ENCODE data around the gene RTL1. TPM values are rescaled to one million over a fixed set of nuclear protein-coding genes. Genes with fewer than 3 reads are reported as not detected.
A peak's percentile ranks its signal among the peaks of the same experiment; 100 is the strongest.

The RTL1 gene
- total RNA-seq: not detected

- DNase-seq (ENCODE audit: low read depth in 2 of 3, low spot score in 2 of 3): no peak
These were observed at the start of gene RTL1 for GRCh38 chr14:100903672-100904185. TSS of gene RTL1 (minus strand) at chr14:100903722. CDS start at chr14:100884788, 18,934 bp downstream.

- no peak for DNase-seq (ENCODE audit: low read depth in 2 of 3, low spot score in 2 of 3)
These were observed 46.5 kb upstream of the RTL1 start for GRCh38 chr14:100950024-100950423.

GRCh38 chr14:100944052-100944451, 40.5 kb upstream of the RTL1 start:
- peak in 1 of 3 donors; percentile 0 for DNase-seq (ENCODE audit: low read depth in 2 of 3, low spot score in 2 of 3)

GRCh38 chr14:100930270-100930669, 26.7 kb upstream of the RTL1 start:
- no peak for DNase-seq (ENCODE audit: low read depth in 2 of 3, low spot score in 2 of 3)

GRCh38 chr14:100915560-100915959, 12.0 kb upstream of the RTL1 start:
- no peak for DNase-seq (ENCODE audit: low read depth in 2 of 3, low spot score in 2 of 3)

- DNase-seq (ENCODE audit: low read depth in 2 of 3, low spot score in 2 of 3): no peak
These were observed 11.1 kb upstream of the RTL1 start for GRCh38 chr14:100914597-100915021.

GRCh38 chr14:100911665-100912316, 8.3 kb upstream of the RTL1 start:
- DNase-seq (ENCODE audit: low read depth in 2 of 3, low spot score in 2 of 3): no peak

- no peak for DNase-seq (ENCODE audit: low read depth in 2 of 3, low spot score in 2 of 3)
These were observed 7.6 kb upstream of the RTL1 start for GRCh38 chr14:100910888-100911664.

- DNase-seq (ENCODE audit: low read depth in 2 of 3, low spot score in 2 of 3): no peak
These were observed 5.9 kb upstream of the RTL1 start for GRCh38 chr14:100909439-100909838.

GRCh38 chr14:100907240-100907639, 3.7 kb upstream of the RTL1 start:
- DNase-seq (ENCODE audit: low read depth in 2 of 3, low spot score in 2 of 3): no peak

- peak in 1 of 3 donors; percentile 29 for DNase-seq (ENCODE audit: low read depth in 2 of 3, low spot score in 2 of 3)
These were observed 2.9 kb upstream of the RTL1 start for GRCh38 chr14:100906420-100906819.

GRCh38 chr14:100905166-100905565, 1.6 kb upstream of the RTL1 start:
- no peak for DNase-seq (ENCODE audit: low read depth in 2 of 3, low spot score in 2 of 3)

- DNase-seq (ENCODE audit: low read depth in 2 of 3, low spot score in 2 of 3): peak in 2 of 3 donors; percentile 55 to 77
These were observed 975 bp upstream of the RTL1 start for GRCh38 chr14:100904307-100905087.

- DNase-seq (ENCODE audit: low read depth in 2 of 3, low spot score in 2 of 3): no peak
These were observed 421 bp downstream of the RTL1 start for GRCh38 chr14:100903134-100903468.

GRCh38 chr14:100902295-100903133, 1.0 kb downstream of the RTL1 start:
- DNase-seq (ENCODE audit: low read depth in 2 of 3, low spot score in 2 of 3): no peak

- no peak for DNase-seq (ENCODE audit: low read depth in 2 of 3, low spot score in 2 of 3)
These were observed 1.9 kb downstream of the RTL1 start for GRCh38 chr14:100901391-100902183.

- peak in 2 of 3 donors; percentile 30 to 53 for DNase-seq (ENCODE audit: low read depth in 2 of 3, low spot score in 2 of 3)
These were observed 2.6 kb downstream of the RTL1 start for GRCh38 chr14:100900837-100901390.

GRCh38 chr14:100899884-100900771, 3.4 kb downstream of the RTL1 start:
- DNase-seq (ENCODE audit: low read depth in 2 of 3, low spot score in 2 of 3): peak in 2 of 3 donors; percentile 55 to 75

Measured in hematopoietic multipotent progenitor cell (in vitro differentiated cells).